ENCODE results near the gene NKX2-2. TPM values are rescaled to one million over a fixed set of nuclear protein-coding genes. Genes with fewer than 3 reads are reported as not detected.

Gene NKX2-2
- total RNA-seq, 1 donor from 2014 or later: not detected

DNA sequence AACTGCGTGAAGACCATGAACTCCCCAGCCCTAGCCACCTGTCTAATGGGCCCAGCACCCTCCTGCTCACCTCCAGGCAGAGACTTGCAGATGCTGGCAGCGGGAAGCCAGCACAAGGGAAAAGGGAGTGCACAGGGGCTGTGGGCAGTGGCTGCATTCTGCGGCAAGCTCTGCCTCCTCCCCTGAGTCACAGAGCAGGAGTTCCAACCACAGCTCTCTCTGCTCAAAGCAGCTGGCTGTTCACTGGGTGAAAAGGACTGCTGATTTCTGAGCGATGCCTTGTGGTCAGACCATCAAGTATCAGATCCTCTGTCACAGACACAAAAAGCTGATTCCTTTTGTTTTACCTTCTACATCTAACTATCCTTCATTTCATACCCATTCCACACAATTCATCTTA, 10.5 kb downstream of the NKX2-2 start:
- Histone ChIP-seq H3K9me3 (no peaks in the 10 kb centered on the region), H3K4me3 (no peak overlapping the region), H3K4me1 (peaks cover 14% of the 10 kb centered on the region), H3K27ac (no peak overlapping the region), H3K36me3 (no peaks in the 10 kb centered on the region), H3K27me3 (peaks cover 8% of the 10 kb centered on the region)
- DNase-seq (ENCODE audit: extremely low spot score in 2 of 2): no peak
- no peak for TF ChIP-seq POLR2AphosphoS5 (IDR thresholded peaks at IDR 0.05; ENCODE audit: insufficient read depth in 1 of 2, low read depth in 1 of 2)
- no peak for TF ChIP-seq POLR2A (IDR thresholded peaks at IDR 0.05)
- TF ChIP-seq, protein P1, sequence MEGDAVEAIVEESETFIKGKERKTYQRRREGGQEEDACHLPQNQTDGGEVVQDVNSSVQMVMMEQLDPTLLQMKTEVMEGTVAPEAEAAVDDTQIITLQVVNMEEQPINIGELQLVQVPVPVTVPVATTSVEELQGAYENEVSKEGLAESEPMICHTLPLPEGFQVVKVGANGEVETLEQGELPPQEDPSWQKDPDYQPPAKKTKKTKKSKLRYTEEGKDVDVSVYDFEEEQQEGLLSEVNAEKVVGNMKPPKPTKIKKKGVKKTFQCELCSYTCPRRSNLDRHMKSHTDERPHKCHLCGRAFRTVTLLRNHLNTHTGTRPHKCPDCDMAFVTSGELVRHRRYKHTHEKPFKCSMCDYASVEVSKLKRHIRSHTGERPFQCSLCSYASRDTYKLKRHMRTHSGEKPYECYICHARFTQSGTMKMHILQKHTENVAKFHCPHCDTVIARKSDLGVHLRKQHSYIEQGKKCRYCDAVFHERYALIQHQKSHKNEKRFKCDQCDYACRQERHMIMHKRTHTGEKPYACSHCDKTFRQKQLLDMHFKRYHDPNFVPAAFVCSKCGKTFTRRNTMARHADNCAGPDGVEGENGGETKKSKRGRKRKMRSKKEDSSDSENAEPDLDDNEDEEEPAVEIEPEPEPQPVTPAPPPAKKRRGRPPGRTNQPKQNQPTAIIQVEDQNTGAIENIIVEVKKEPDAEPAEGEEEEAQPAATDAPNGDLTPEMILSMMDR (IDR thresholded peaks at IDR 0.05): no peak
- intact Hi-C loops (cut with DNase I): loop anchor here (10.0 kb wide), 1 partner anchor 669 kb away; no protein-coding TSS in a partner anchor

DNA sequence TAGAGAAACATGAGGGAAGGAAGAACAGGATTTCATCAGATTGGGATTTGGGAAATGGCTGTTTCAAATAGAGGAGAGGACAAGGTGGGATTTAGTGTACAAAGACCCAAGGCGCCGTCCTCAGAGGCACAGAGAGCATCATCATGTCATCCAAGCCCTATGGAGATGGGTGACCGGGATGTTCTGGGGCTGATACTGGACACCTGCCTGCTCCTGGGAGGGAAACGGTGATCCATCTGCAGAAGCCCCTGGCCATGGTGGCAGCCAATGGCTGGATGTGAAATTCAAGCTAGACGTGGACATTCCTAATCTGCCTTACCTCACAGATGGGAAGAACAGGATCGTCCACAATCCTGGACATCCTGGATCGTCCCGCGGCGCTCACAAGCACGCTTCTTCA, 12.7 kb downstream of the NKX2-2 start:
- peak in 1 of 2 donors; percentile 55 for DNase-seq (ENCODE audit: extremely low spot score in 2 of 2)
- Histone ChIP-seq H3K27me3 (peaks cover 5% of the 10 kb centered on the region), H3K9me3 (no peaks in the 10 kb centered on the region), H3K27ac (no peak overlapping the region), H3K36me3 (no peaks in the 10 kb centered on the region), H3K4me1 (peaks cover 10% of the 10 kb centered on the region), H3K4me3 (no peak overlapping the region)
- no peak for TF ChIP-seq POLR2A (IDR thresholded peaks at IDR 0.05)
- TF ChIP-seq, protein P1 (IDR thresholded peaks at IDR 0.05): no peak
- intact Hi-C loops (cut with DNase I): loop anchor here (10.0 kb wide), 1 partner anchor 666 kb away; no protein-coding TSS in a partner anchor

DNA sequence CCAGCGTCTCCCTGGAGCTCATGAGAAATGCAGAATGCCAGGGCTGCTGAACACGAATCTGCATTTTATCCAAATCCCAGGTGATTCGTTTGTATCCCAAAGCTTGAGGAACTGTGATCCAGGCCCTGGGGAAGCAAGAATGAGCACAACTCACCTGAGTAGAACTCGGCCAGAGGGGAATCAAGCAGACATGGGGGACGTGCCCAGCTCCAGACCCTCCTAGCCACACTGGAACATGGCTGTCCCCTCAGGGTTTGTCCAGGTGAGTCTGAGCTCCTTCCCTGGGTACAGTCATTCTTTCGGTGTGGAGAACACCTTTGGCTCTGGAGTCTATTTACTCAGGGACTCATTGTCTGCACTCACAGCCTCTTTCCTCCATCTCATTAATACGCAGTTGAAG, 13.3 kb downstream of the NKX2-2 start:
- TF ChIP-seq, protein P1 (IDR thresholded peaks at IDR 0.05): no peak
- TF ChIP-seq POLR2A (IDR thresholded peaks at IDR 0.05): no peak
- no peak for TF ChIP-seq POLR2AphosphoS5 (IDR thresholded peaks at IDR 0.05; ENCODE audit: insufficient read depth in 1 of 2, low read depth in 1 of 2)
- Histone ChIP-seq H3K4me1 (peaks cover 4% of the 10 kb centered on the region), H3K9me3 (no peaks in the 10 kb centered on the region), H3K36me3 (no peaks in the 10 kb centered on the region), H3K4me3 (no peak overlapping the region), H3K27ac (no peak overlapping the region), H3K27me3 (no peaks in the 10 kb centered on the region)
- peak in 1 of 2 donors; percentile 77 for DNase-seq (ENCODE audit: extremely low spot score in 2 of 2)
- intact Hi-C loops (cut with DNase I): loop anchor here (10.0 kb wide), 1 partner anchor 666 kb away; no protein-coding TSS in a partner anchor

DNA sequence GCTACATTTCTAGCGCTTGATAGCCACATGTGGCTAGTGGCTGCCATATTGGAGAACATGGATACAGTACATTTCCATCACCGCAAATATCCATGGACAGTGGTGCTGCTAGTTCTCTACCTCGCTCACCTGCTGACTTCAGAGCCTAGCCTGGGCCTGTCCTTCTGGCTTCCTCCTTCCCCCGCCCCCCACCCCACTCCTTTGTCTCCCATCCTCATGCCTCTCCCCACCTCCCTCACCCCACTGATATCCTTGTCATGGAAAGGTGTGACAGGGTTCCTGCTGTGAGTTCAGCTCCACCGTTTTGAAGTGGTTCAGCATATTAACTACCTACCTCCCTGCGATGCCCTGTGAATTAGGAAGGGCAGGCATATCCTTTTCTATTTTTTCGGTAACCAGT, 14.2 kb downstream of the NKX2-2 start:
- Histone ChIP-seq H3K4me3 (no peak overlapping the region), H3K27ac (no peak overlapping the region), H3K4me1 (no peaks in the 10 kb centered on the region), H3K27me3 (no peaks in the 10 kb centered on the region), H3K36me3 (no peaks in the 10 kb centered on the region), H3K9me3 (no peaks in the 10 kb centered on the region)
- TF ChIP-seq, protein P1 (IDR thresholded peaks at IDR 0.05): no peak
- TF ChIP-seq POLR2AphosphoS5 (IDR thresholded peaks at IDR 0.05; ENCODE audit: insufficient read depth in 1 of 2, low read depth in 1 of 2) (no peak), POLR2A (IDR thresholded peaks at IDR 0.05) (no peak)
- intact Hi-C loops (cut with DNase I): loop anchor here (10.0 kb wide), 1 partner anchor 665 kb away; no protein-coding TSS in a partner anchor
- no peak for DNase-seq (ENCODE audit: extremely low spot score in 2 of 2)

DNA sequence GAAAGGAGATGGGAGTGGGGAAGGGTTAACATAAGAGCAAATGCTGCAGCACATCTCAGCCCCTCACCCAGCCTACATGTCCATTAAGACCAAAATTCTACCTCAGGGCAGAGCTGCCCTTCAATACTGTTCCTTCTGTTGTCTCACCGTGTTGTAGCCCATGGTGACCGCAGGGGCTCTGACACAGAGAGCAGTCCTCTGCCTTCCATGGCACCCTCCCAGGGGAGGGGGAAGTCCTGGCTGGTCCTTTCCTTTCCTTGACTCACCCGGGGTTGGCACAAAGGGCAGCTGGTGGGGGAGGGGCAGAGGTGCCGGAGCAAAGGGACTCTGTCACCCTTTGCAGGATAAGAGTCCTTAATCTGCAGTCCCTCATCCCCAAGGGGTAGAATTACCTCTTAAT, 15.2 kb downstream of the NKX2-2 start:
- Histone ChIP-seq H3K4me1 (no peaks in the 10 kb centered on the region), H3K4me3 (no peak overlapping the region), H3K9me3 (no peaks in the 10 kb centered on the region), H3K27ac (no peak overlapping the region), H3K27me3 (no peaks in the 10 kb centered on the region), H3K36me3 (no peaks in the 10 kb centered on the region)
- peak in 1 of 2 donors; percentile 65 for DNase-seq (ENCODE audit: extremely low spot score in 2 of 2)
- intact Hi-C loops (cut with DNase I): no loop called here
- TF ChIP-seq POLR2AphosphoS5 (IDR thresholded peaks at IDR 0.05; ENCODE audit: insufficient read depth in 1 of 2, low read depth in 1 of 2): no peak
- TF ChIP-seq POLR2A (IDR thresholded peaks at IDR 0.05): no peak
- TF ChIP-seq, protein P1 (IDR thresholded peaks at IDR 0.05): no peak

Measured in vagina (tissue), 2 donors.